ENCODE data around the gene HPCAL1.
A peak's percentile ranks its signal among the peaks of the same experiment; 100 is the strongest.

Gene HPCAL1

DNA sequence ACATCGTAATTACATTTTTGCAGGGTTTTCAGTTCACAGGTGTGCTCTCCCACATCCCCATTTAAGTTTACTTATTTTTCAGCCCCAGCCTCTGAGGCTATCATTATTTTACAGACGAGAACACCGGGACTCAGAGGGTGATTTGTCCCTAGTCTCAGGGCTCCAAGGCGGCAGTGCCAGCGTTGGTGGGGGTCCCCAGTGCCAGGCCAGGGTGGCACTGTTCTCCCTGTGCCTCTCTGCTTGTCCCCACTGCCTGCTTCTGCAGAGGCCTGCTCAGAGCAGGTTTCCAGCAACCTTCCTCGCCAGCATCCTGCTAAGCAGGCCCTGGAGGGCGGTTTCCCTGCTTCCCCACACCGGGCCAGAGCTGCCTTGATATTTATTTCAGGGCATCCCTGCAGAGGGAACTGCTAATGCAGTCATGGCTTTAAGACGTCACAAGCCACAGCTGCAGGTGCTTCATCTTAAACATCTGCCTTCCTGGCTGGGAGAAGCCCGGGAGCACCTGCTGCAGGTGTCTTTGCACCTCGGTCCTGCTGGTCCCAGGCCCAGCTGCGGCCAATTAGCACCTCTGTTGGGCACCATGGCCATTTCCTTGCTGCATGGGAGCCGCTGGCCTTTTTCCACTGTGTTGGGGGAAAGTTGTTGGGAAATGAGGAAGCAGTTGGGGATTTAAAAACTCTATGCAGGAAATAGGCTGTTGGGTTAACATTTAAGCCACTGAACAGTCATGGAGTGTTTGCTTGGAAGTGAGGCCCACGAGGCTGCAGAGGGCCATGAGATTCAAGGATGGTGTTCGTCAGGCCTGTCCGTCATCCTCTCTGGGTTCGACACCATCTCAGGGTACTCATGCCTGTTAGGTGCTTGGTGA lies 22.8 kb downstream of the HPCAL1 start:
- peak; percentile 71 for DNase-seq

- DNase-seq, result no peak
These were observed 23.5 kb downstream of the HPCAL1 start for GRCh38 chr2:10326151-10326616.

- peak; percentile 32 for DNase-seq
These were observed 24.2 kb downstream of the HPCAL1 start for GRCh38 chr2:10326707-10327594.

DNA sequence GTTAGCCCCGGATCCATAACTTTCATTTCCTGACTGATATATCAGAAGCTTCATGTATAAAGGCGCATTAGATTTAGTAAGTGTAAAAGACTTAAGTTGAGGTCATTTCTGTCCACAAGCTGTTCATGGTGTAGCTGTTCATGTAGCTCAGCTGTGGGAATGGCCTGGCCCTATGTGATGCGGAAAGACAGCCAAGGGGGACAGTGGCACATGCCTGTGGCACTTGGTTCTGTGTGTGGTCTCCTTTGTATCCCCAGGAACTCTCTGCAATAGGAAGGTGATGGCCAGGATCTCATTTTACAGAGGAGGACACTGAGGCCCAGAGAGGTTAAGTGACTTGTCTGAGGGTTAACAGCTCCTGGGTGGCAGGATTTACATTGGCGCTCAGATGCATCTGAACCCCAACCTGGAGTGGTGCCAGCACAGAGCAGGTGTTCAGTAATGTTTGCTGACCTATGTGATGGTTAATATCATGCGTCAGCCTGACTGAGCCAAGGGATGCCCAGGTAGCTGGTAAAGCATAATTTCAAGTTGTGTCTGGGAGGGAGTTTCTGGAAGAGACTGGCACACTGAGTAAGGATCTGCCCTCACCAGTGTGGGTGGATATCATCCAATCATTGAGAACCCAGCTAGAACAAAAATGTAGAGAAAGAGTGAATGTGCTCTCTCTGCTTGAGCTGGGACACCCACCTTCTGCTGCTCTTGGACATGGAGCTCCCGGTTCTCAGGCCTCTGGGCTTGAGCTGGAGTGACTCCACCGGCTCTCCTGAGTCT lies 25.4 kb downstream of the HPCAL1 start:
- peak; percentile 62 for DNase-seq

DNA sequence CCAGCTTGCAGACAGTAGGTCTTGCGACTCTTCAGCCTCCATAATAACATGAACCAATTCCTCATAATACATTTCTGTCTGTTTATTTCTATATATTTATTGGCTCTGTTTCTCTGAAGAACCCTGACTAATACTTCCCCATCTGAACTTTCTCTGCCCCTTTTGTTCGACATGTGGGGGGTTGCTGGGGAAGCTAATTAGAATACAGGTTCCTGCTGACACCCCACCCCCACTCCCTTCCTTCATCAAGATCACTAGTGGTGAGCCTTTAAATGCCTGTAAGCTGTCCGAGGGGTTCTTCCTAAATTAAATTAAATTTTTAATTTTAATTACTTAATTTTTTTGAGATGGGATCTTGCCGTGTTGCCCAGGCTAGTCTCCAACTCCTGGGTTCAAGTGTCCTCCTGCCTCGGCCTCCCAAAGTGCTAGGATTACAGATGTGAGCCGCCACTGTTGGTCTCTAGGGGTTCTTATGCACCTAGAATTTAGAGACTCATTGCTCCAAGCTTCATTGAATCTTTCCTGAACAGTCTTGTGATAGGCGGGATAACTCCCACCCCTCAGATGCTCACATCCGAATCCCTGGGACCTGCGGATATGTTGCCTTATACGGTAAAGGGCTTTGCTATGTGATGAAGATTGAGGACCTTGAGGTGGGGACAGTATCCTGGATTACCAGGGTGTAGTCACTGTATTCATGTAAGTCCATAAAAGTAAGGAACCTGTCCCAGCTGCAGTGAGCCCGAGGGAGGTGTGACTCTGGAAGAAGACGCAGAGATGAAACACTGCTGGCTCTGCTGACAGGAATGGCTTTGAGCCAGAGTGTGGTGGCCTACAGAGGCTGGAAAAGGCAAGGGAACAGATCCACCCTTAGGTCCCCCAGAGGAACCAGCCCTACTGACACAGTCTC lies 26.2 kb downstream of the HPCAL1 start:
- DNase-seq, result no peak

DNA sequence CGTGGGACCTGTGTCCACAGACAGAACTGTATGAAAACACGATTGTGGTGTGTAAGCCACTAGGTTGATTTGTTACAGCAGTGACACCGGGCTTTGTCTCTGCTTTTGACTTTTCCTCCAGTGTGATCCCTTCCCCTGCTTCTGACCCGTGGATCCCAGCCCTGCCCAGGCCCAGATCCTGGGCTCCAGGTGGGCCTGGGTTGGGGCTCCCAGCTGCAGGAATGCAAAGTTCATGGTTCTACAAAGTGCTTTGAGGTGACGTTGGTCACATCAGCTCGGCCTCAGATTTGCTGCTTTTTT lies 26.8 kb downstream of the HPCAL1 start:
- no peak for DNase-seq

DNA sequence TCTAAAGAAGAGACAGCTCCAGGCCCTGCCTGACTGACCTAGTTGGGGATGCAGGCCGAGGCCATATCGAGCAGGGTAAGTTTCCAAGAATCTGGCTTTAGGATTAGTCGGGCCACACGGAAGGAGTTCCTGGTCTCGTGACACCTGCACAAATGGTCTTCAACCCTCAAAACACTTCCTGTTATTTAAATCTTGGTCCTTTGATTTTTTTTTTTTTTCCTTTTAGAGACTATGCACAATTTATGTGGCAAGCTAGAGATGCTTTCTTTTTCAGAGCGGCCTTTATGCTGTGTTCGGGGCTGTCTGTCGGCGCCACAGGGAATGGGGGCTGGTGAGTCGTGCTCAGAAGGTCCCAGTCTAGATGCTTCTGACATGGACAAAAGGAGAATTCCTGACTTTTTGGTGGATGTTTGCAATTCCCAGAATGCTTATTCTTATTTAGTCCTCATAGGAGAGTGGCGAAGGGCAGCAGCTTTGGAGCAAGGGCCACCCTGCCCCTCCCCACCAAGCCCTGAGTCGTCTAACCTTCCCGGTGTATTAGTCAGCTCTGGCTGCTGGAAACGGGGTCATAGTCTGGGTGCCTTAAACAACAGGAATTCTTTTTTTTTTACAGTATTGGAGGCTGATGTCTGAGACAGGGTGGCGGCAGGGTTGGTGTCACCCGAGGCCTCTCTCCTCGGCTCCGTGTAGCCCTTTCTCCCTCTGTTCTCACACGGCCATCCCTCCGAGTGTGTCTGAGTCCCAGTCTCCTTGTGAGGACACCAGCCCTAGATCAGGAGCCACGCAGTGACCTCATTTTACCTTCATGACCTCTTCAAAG lies 27.4 kb downstream of the HPCAL1 start:
- no peak for DNase-seq

DNA sequence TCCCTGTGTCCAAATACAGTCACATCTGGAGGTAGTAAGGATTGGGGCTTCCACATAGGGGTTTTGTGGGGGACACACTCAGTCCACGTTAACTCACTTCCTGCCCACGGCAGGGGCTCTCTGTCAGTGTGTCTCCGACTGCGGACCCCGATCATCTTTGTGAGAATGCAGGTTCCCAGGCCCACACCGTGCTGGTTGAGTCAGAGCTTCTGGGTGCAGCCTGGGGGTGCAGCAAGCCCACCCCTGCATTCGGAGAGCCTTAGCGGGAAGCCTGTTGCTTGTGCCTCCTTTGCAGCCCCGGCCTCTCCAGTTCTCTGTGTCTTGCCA lies 28.0 kb downstream of the HPCAL1 start:
- DNase-seq, result no peak

DNA sequence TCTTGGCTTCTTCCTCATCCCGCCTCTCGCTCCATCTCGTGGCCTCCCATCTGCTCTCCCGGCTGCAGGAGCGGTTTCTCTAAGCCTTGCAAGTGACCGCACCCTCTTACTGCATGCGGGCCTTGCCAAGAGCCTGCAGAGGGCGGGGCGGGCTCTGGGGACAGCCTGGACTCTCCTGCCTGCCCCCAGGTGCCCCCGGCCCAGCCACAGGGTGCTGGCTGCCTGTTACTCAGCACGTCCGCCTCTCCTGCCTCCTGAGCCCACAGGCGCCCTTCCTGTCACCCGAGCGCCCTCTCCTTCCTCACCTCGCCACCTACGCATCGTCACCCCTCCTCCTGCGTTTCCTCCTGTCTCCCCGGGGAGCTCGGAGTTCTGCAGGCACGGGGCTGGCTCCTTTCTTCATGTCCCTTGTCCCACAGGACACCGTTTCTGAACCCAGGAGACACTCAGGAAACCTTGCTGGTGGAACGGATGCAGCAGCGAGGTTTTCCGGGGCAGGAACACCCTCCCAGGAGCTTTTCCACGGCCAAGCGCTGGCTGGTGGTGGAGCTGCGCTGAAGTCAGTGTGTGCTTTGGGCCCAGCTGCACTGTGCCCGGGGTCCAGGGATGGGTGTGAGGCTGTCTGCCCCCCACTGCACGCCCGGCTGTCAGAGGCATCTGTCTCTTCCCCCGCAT lies 28.5 kb downstream of the HPCAL1 start:
- DNase-seq, result no peak

DNA sequence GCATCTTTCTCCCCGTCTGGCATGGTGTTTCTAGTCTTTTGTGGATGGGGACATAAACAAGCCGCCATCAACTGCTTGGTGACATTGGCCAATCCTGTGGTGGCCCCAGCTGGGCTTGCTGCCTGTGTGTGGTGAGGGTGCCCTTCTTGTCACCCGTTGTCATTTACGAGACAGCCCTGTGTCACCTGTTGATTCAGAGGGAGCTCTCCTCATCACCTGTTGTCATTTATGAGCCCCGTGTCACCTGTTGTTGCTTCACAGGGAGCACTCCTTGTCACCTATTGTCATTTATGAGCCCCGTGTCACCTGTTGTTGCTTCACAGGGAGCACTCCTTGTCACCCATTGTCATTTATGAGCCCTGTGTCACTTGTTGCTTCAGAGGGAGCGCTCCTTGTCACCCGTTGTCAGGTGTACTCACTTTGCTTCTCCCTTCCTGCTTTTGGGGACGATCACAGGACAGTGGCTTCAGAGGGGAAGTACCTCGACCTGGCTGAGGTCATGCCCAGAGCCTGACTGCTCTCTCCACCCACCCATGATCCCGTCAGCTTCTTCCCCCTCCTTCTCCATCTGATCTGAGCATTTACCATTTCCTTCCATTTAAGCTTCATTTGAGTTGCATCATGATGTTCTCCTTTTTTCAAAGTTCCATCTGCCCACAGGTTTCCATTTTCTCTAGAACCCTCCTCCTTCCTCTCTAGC lies 29.1 kb downstream of the HPCAL1 start:
- peak; percentile 58 for DNase-seq

GRCh38 chr2:10332402-10333246 lies 29.9 kb downstream of the HPCAL1 start:
- no peak for DNase-seq

- DNase-seq, result no peak
These were observed 30.5 kb downstream of the HPCAL1 start for GRCh38 chr2:10333247-10333613.

DNA sequence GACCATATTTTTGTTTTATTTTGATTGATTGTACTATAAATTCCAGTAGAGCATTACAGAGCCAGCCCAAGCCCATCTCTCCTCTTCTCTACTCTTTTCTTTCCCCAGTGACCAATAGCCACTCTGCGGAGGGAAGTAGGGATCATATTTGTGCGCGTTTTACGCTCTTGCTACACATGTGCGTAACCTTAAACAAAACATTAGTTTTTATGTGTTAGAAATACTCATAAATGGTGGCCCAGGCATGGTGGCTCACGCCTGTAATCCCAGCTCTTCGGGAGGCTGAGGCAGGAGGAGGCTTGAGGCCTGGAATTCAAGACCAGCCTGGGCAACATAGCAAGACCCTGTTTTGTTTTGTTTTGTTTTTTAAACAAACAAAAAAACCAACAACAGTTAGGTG lies 31.3 kb downstream of the HPCAL1 start:
- no peak for DNase-seq

GRCh38 chr2:10335046-10335840 lies 32.5 kb downstream of the HPCAL1 start:
- no peak for DNase-seq

GRCh38 chr2:10336283-10336682 lies 33.6 kb downstream of the HPCAL1 start:
- DNase-seq, result no peak

GRCh38 chr2:10337449-10338269 lies 35.0 kb downstream of the HPCAL1 start:
- no peak for DNase-seq
